ENCODE measurements around the gene NEGR1. TPM values are rescaled to one million over a fixed set of nuclear protein-coding genes. Genes with fewer than 3 reads are reported as not detected.

NEGR1 gene
- total RNA-seq, 1 experiment from 2014 or later: 0.44 TPM

- ChIA-PET POLR2A (ENCODE audit: unreplicated experiment) (no interaction called here), CTCF (no interaction called here)
- Histone ChIP-seq H3K27me3 (ENCODE audit: insufficient read depth, low read depth) (no peaks in the 10 kb centered on the region), H3K36me3 (ENCODE audit: low read depth) (no peaks in the 10 kb centered on the region), H3F3A (ENCODE audit: insufficient read depth, low read depth) (no peaks in the 10 kb centered on the region), H3K9me3 (ENCODE audit: insufficient read depth, low read depth) (no peaks in the 10 kb centered on the region), H2AFZ (no peak overlapping the region), H3K4me2 (no peak overlapping the region), H4K20me1 (ENCODE audit: insufficient read depth) (no peaks in the 10 kb centered on the region), H3K4me3 (no peak overlapping the region), H3K79me2 (ENCODE audit: low read depth) (no peaks in the 10 kb centered on the region), H3K4me1 (replicated peaks; ENCODE audit: insufficient read depth) (no peaks in the 10 kb centered on the region), H3K9me2 (ENCODE audit: insufficient read depth) (no peaks in the 10 kb centered on the region), H3K27ac (no peak overlapping the region)
- DNase-seq: no peak
- intact Hi-C loops (cut with micrococcal nuclease; ENCODE audit: unreplicated experiment): no loop called here
- TF ChIP-seq EZH2 (IDR thresholded peaks at IDR 0.05; ENCODE audit: low read depth): no peak
- TF ChIP-seq, protein P1, sequence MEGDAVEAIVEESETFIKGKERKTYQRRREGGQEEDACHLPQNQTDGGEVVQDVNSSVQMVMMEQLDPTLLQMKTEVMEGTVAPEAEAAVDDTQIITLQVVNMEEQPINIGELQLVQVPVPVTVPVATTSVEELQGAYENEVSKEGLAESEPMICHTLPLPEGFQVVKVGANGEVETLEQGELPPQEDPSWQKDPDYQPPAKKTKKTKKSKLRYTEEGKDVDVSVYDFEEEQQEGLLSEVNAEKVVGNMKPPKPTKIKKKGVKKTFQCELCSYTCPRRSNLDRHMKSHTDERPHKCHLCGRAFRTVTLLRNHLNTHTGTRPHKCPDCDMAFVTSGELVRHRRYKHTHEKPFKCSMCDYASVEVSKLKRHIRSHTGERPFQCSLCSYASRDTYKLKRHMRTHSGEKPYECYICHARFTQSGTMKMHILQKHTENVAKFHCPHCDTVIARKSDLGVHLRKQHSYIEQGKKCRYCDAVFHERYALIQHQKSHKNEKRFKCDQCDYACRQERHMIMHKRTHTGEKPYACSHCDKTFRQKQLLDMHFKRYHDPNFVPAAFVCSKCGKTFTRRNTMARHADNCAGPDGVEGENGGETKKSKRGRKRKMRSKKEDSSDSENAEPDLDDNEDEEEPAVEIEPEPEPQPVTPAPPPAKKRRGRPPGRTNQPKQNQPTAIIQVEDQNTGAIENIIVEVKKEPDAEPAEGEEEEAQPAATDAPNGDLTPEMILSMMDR (conservative IDR thresholded peaks at IDR 0.05): no peak
- no TSS peak for BruUV-seq (replicated peaks)
Measured at GRCh38 chr1:71850515-71850914, 431.8 kb downstream of the NEGR1 start.

GRCh38 chr1:71843012-71843411 is 439.3 kb downstream of the NEGR1 start:
- no peak for DNase-seq
- no peak overlapping the region for H3K4me3 ChIP-seq
- ChIA-PET CTCF (no interaction called here), POLR2A (ENCODE audit: unreplicated experiment) (no interaction called here)
- H3K27ac ChIP-seq: no peak overlapping the region
- no peaks in the 10 kb centered on the region for H4K20me1 ChIP-seq (ENCODE audit: insufficient read depth)
- H2AFZ ChIP-seq: no peak overlapping the region
- H3K36me3 ChIP-seq (ENCODE audit: low read depth): no peaks in the 10 kb centered on the region
- intact Hi-C loops (cut with micrococcal nuclease; ENCODE audit: unreplicated experiment): no loop called here
- H3K9me2 ChIP-seq (ENCODE audit: insufficient read depth): no peaks in the 10 kb centered on the region
- H3F3A ChIP-seq (ENCODE audit: insufficient read depth, low read depth): no peaks in the 10 kb centered on the region
- no peaks in the 10 kb centered on the region for H3K4me1 ChIP-seq (replicated peaks; ENCODE audit: insufficient read depth)
- TF ChIP-seq EZH2 (IDR thresholded peaks at IDR 0.05; ENCODE audit: low read depth): no peak
- TF ChIP-seq, protein P1 (conservative IDR thresholded peaks at IDR 0.05): no peak
- no TSS peak for BruUV-seq (replicated peaks)
- no peaks in the 10 kb centered on the region for H3K9me3 ChIP-seq (ENCODE audit: insufficient read depth, low read depth)
- no peaks in the 10 kb centered on the region for H3K79me2 ChIP-seq (ENCODE audit: low read depth)
- H3K4me2 ChIP-seq: no peak overlapping the region
- no peaks in the 10 kb centered on the region for H3K27me3 ChIP-seq (ENCODE audit: insufficient read depth, low read depth)

GRCh38 chr1:71839876-71840275 is 442.5 kb downstream of the NEGR1 start:
- no peak overlapping the region for H3K4me3 ChIP-seq
- intact Hi-C loops (cut with micrococcal nuclease; ENCODE audit: unreplicated experiment): no loop called here
- no peaks in the 10 kb centered on the region for H3F3A ChIP-seq (ENCODE audit: insufficient read depth, low read depth)
- no peak overlapping the region for H3K4me2 ChIP-seq
- H3K79me2 ChIP-seq (ENCODE audit: low read depth): no peaks in the 10 kb centered on the region
- no peak overlapping the region for H3K27ac ChIP-seq
- no peaks in the 10 kb centered on the region for H3K27me3 ChIP-seq (ENCODE audit: insufficient read depth, low read depth)
- no peaks in the 10 kb centered on the region for H3K9me3 ChIP-seq (ENCODE audit: insufficient read depth, low read depth)
- ChIA-PET CTCF (no interaction called here), POLR2A (ENCODE audit: unreplicated experiment) (no interaction called here)
- TF ChIP-seq, protein P1 (conservative IDR thresholded peaks at IDR 0.05): no peak
- TF ChIP-seq EZH2 (IDR thresholded peaks at IDR 0.05; ENCODE audit: low read depth): no peak
- no peaks in the 10 kb centered on the region for H3K9me2 ChIP-seq (ENCODE audit: insufficient read depth)
- H3K4me1 ChIP-seq (replicated peaks; ENCODE audit: insufficient read depth): no peaks in the 10 kb centered on the region
- H4K20me1 ChIP-seq (ENCODE audit: insufficient read depth): no peaks in the 10 kb centered on the region
- no peak for DNase-seq
- H2AFZ ChIP-seq: no peak overlapping the region
- BruUV-seq (replicated peaks): no TSS peak
- no peaks in the 10 kb centered on the region for H3K36me3 ChIP-seq (ENCODE audit: low read depth)

All from PC-9 (cell line).